HepG2 (cell line): ENCODE results near the gene CASKIN2. TPM values are rescaled to one million over a fixed set of nuclear protein-coding genes. Genes with fewer than 3 reads are reported as not detected.

ENCODE experiments used
- CENPT ChIP-seq: sonication (generic); formaldehyde crosslinking; IDR thresholded peaks from 2 replicates; pipeline ENCODE4 v1.8.0; 2022; ENCODE audit warnings: low read depth, mild to moderate bottlenecking, moderate library complexity, missing genetic modification reagents
- HIVEP1 ChIP-seq: sonication (generic); formaldehyde crosslinking; IDR thresholded peaks from 2 replicates; pipeline ENCODE4 v1.4.0; 2020; ENCODE audit warnings: mild to moderate bottlenecking, missing genetic modification reagents
- KAT8 ChIP-seq: IDR thresholded peaks from 2 replicates; pipeline ENCODE4 v1.6.1; 2016; ENCODE audit warnings: missing genetic modification reagents, missing compliant biosample characterization
- NPAS2 ChIP-seq: sonication (generic); formaldehyde crosslinking; IDR thresholded peaks from 2 replicates; pipeline ENCODE4 v1.8.0; 2022; ENCODE audit warnings: mild to moderate bottlenecking, missing genetic modification reagents, borderline replicate concordance
- PAX8 ChIP-seq: sonication (generic); formaldehyde crosslinking; IDR thresholded peaks from 2 replicates; pipeline ENCODE4 v1.8.0; 2022; ENCODE audit warnings: mild to moderate bottlenecking, missing genetic modification reagents, borderline replicate concordance
- PCBP1 ChIP-seq: fragments of 200-400 bp; formaldehyde crosslinking; IDR thresholded peaks from 2 replicates; pipeline ENCODE4 v1.6.1; 2017; ENCODE audit warnings: mild to moderate bottlenecking, low read depth, low read length, borderline replicate concordance
- SMAD1 ChIP-seq: sonication (generic); formaldehyde crosslinking; IDR thresholded peaks from 2 replicates; pipeline ENCODE4 v1.4.0; 2020; ENCODE audit warnings: missing genetic modification reagents, low read depth, mild to moderate bottlenecking, borderline replicate concordance
- XRCC5 ChIP-seq: fragments of 200-400 bp; formaldehyde crosslinking; optimal IDR thresholded peaks from 2 replicates; pipeline ENCODE3; 2017; ENCODE audit warnings: mild to moderate bottlenecking, low read length
- YY1 ChIP-seq: IDR thresholded peaks from 2 replicates; pipeline ENCODE4 v1.6.1; 2011; ENCODE audit warnings: low read length, low read depth, moderate library complexity, mild to moderate bottlenecking; ENCODE audit not compliant: insufficient read depth, insufficient replicate concordance
- ZBTB7A ChIP-seq: sonication (generic); formaldehyde crosslinking; IDR thresholded peaks from 2 replicates; pipeline ENCODE4 v1.8.0; 2022; ENCODE audit warnings: mild to moderate bottlenecking, missing genetic modification reagents
- ZMAT3 ChIP-seq: sonication (generic); formaldehyde crosslinking; conservative IDR thresholded peaks from 2 replicates; pipeline ENCODE4 v1.7.0; 2021; ENCODE audit warnings: missing genetic modification reagents
- ZNF496 ChIP-seq: sonication (generic); formaldehyde crosslinking; IDR thresholded peaks from 2 replicates; pipeline ENCODE4 v1.8.1; 2023; ENCODE audit warnings: mild to moderate bottlenecking, moderate library complexity, missing genetic modification reagents; ENCODE audit not compliant: insufficient replicate concordance
- ZNF607 ChIP-seq: sonication (generic); formaldehyde crosslinking; IDR thresholded peaks from 2 replicates; pipeline ENCODE4 v1.5.1; 2020; ENCODE audit warnings: missing genetic modification reagents, mild to moderate bottlenecking, borderline replicate concordance
- ZNF660 ChIP-seq: sonication (generic); formaldehyde crosslinking; IDR thresholded peaks from 2 replicates; pipeline ENCODE4 v1.5.1; 2020; ENCODE audit warnings: mild to moderate bottlenecking, low read depth, missing genetic modification reagents, borderline replicate concordance
- polyA plus RNA-seq, 8 experiments: library from polyadenylated mRNA; depleted of rRNA in 3 of 8; stranded (reverse) in 7 of 8; unstranded in 1 of 8; fragments of >200 nt; fragmentation: Illumina TruSeq in 4 of 8; extraction: Trizol in 4 of 8; gene quantifications; 2 replicates each; pipeline versions ENCODE4 v1.2.1 to v1.2.3, GENCODE V29; 2011 to 2016; ENCODE audit warnings: low read depth in 4 of 8, missing spikeins in 1 of 8, mixed read lengths in 1 of 8; ENCODE audit not compliant: insufficient read depth in 1 of 8
- total RNA-seq, 5 experiments: library from RNA; depleted of rRNA; stranded (reverse); fragments of >200 nt; fragmentation: Illumina TruSeq; extraction: Trizol; gene quantifications; 2 replicates each; pipeline ENCODE4 v1.2.3, GENCODE V29; 2016; ENCODE audit warnings: low read depth in 1 of 5
- TF ChIP-seq, protein P1 (sequence below): sonication (generic); formaldehyde crosslinking; IDR thresholded peaks from 2 replicates; pipeline ENCODE4 v1.9.0; 2021; ENCODE audit warnings: missing genetic modification reagents, borderline replicate concordance
- TF ChIP-seq, protein P2 (sequence below): sonication (generic); formaldehyde crosslinking; IDR thresholded peaks from 2 replicates; pipeline ENCODE4 v1.8.0; 2022; ENCODE audit warnings: mild to moderate bottlenecking, missing genetic modification reagents, borderline replicate concordance
- TF ChIP-seq, protein P3 (sequence below): sonication (generic); formaldehyde crosslinking; IDR thresholded peaks from 2 replicates; pipeline ENCODE4 v1.4.0; 2020; ENCODE audit warnings: missing genetic modification reagents
- TF ChIP-seq, protein P4 (sequence below): sonication (generic); formaldehyde crosslinking; IDR thresholded peaks from 2 replicates; pipeline ENCODE4 v1.4.0; 2020; ENCODE audit warnings: mild to moderate bottlenecking, missing genetic modification reagents

CASKIN2 gene
- total and polyA plus RNA-seq, 2 of the 13 experiments (the other 11 are each of a cell fraction or from before 2014, with no cell fraction given) = 5.2 to 7.8 TPM

DNA sequence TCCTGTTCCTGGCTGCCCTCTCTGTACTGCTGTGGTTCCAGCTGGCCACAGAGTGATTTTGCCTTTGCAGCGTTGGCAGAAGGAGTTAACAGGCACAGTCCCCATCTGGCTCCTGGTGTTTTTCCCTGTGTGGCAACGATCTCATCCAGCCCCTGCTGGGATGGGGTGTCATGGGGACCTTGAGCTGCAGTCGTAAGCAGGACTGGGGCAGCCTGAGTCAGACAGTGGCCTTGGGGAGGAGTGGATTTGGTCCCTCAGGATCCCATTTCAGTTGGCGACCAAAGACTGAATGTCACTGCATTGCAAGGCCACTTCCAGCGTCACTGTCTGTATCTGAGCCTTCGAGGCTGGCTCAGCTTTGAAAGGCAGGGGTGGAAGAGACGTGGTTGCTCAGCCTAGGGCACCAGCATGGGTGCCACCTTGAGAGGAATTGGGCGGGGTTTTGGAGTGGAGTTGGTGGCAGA, 47.0 kb downstream of the CASKIN2 start (continued):
- TF ChIP-seq ZNF496 (CRISPR knock-in tag) (no peak), ZNF607 (CRISPR knock-in tag) (peak; percentile 47; the same call in 1 of the 2 replicates), ZNF660 (CRISPR knock-in tag) (no peak), NPAS2 (no peak), YY1 (peak; percentile 13), HIVEP1 (CRISPR knock-in tag) (no peak), ZBTB7A (0 out of 2 replicates have a peak, but pooled peaks have one; percentile 37), PCBP1 (no peak), XRCC5 (peak; percentile 23), PAX8 (no peak), SMAD1 (CRISPR knock-in tag) (0 out of 2 replicates have a peak, but pooled peaks have one; percentile 29), CENPT (no peak), ZMAT3 (CRISPR knock-in tag) (no peak), KAT8 (CRISPR knock-in tag) (no peak)
- TF ChIP-seq, protein P1, sequence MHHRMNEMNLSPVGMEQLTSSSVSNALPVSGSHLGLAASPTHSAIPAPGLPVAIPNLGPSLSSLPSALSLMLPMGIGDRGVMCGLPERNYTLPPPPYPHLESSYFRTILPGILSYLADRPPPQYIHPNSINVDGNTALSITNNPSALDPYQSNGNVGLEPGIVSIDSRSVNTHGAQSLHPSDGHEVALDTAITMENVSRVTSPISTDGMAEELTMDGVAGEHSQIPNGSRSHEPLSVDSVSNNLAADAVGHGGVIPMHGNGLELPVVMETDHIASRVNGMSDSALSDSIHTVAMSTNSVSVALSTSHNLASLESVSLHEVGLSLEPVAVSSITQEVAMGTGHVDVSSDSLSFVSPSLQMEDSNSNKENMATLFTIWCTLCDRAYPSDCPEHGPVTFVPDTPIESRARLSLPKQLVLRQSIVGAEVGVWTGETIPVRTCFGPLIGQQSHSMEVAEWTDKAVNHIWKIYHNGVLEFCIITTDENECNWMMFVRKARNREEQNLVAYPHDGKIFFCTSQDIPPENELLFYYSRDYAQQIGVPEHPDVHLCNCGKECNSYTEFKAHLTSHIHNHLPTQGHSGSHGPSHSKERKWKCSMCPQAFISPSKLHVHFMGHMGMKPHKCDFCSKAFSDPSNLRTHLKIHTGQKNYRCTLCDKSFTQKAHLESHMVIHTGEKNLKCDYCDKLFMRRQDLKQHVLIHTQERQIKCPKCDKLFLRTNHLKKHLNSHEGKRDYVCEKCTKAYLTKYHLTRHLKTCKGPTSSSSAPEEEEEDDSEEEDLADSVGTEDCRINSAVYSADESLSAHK (CRISPR knock-in tag) = no peak
- TF ChIP-seq, protein P2, sequence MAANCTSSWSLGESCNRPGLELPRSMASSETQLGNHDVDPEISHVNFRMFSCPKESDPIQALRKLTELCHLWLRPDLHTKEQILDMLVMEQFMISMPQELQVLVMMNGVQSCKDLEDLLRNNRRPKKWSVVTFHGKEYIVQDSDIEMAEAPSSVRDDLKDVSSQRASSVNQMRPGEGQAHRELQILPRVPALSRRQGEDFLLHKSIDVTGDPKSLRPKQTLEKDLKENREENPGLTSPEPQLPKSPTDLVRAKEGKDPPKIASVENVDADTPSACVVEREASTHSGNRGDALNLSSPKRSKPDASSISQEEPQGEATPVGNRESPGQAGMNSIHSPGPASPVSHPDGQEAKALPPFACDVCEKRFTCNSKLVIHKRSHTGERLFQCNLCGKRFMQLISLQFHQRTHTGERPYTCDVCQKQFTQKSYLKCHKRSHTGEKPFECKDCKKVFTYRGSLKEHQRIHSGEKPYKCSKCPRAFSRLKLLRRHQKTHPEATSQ (CRISPR knock-in tag) = no peak
- TF ChIP-seq, protein P3, sequence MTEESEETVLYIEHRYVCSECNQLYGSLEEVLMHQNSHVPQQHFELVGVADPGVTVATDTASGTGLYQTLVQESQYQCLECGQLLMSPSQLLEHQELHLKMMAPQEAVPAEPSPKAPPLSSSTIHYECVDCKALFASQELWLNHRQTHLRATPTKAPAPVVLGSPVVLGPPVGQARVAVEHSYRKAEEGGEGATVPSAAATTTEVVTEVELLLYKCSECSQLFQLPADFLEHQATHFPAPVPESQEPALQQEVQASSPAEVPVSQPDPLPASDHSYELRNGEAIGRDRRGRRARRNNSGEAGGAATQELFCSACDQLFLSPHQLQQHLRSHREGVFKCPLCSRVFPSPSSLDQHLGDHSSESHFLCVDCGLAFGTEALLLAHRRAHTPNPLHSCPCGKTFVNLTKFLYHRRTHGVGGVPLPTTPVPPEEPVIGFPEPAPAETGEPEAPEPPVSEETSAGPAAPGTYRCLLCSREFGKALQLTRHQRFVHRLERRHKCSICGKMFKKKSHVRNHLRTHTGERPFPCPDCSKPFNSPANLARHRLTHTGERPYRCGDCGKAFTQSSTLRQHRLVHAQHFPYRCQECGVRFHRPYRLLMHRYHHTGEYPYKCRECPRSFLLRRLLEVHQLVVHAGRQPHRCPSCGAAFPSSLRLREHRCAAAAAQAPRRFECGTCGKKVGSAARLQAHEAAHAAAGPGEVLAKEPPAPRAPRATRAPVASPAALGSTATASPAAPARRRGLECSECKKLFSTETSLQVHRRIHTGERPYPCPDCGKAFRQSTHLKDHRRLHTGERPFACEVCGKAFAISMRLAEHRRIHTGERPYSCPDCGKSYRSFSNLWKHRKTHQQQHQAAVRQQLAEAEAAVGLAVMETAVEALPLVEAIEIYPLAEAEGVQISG (CRISPR knock-in tag) = peak; percentile 35; the same call in 1 of the 2 replicates
- TF ChIP-seq, protein P4, sequence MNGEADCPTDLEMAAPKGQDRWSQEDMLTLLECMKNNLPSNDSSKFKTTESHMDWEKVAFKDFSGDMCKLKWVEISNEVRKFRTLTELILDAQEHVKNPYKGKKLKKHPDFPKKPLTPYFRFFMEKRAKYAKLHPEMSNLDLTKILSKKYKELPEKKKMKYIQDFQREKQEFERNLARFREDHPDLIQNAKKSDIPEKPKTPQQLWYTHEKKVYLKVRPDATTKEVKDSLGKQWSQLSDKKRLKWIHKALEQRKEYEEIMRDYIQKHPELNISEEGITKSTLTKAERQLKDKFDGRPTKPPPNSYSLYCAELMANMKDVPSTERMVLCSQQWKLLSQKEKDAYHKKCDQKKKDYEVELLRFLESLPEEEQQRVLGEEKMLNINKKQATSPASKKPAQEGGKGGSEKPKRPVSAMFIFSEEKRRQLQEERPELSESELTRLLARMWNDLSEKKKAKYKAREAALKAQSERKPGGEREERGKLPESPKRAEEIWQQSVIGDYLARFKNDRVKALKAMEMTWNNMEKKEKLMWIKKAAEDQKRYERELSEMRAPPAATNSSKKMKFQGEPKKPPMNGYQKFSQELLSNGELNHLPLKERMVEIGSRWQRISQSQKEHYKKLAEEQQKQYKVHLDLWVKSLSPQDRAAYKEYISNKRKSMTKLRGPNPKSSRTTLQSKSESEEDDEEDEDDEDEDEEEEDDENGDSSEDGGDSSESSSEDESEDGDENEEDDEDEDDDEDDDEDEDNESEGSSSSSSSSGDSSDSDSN (CRISPR knock-in tag) = peak; percentile 84
